Measurements from ENCODE around the gene LIF. TPM values are rescaled to one million over a fixed set of nuclear protein-coding genes. Genes with fewer than 3 reads are reported as not detected.

The LIF gene
- total and polyA plus RNA-seq, 8 donors, result 0.35 to 5.0 (median 2.2) TPM; not detected in 2

DNA sequence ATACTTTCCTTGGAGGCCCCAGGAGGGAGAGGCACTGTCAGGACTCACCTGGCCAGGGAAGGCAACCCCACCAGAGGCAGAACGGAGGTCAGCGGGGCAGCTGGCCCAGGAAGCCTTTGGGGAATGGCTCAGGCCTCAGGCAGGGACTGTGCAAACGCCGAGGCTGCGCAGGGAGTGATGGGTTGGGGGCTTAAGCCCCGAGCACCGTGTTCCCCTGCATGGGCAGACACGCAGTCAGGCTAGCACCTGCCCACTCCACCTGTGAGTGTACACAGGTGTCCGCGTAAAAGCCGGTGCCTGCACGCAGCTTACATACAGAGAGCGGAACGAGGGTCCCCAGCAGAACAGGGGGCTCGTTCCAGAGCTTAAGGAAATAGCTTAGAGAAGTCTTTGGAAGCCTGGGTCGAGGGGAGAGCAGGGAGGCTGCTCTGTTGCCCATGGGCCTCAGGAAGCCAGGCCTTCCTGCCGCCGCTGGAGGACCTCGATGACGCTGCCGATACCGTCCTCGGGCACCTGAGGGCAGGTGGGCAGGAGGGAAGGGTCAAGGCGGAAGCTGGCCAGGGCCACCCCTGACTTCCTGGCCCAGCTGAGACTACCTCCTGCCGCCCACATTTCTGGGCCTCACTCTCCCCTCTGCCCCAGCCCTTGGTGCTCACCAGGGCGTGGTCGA lies 38.8 kb upstream of the LIF start:
- Histone ChIP-seq H3K9me3 (no peaks in the 10 kb centered on the region), H3K27me3 (no peaks in the 10 kb centered on the region), H3K36me3 (peaks cover 8 to 40% (median 30%) of the 10 kb centered on the region in 4 donors), H3K4me3 (no peak overlapping the region), H3K27ac (no peak overlapping the region), H3K4me1 (peaks cover 16 to 42% (median 30%) of the 10 kb centered on the region in 4 donors)
- no peak for TF ChIP-seq POLR2AphosphoS5 (IDR thresholded peaks at IDR 0.05)
- no peak for TF ChIP-seq POLR2A (IDR thresholded peaks at IDR 0.05)
- no peak for TF ChIP-seq EP300 (IDR thresholded peaks at IDR 0.05)
- TF ChIP-seq, protein P1, sequence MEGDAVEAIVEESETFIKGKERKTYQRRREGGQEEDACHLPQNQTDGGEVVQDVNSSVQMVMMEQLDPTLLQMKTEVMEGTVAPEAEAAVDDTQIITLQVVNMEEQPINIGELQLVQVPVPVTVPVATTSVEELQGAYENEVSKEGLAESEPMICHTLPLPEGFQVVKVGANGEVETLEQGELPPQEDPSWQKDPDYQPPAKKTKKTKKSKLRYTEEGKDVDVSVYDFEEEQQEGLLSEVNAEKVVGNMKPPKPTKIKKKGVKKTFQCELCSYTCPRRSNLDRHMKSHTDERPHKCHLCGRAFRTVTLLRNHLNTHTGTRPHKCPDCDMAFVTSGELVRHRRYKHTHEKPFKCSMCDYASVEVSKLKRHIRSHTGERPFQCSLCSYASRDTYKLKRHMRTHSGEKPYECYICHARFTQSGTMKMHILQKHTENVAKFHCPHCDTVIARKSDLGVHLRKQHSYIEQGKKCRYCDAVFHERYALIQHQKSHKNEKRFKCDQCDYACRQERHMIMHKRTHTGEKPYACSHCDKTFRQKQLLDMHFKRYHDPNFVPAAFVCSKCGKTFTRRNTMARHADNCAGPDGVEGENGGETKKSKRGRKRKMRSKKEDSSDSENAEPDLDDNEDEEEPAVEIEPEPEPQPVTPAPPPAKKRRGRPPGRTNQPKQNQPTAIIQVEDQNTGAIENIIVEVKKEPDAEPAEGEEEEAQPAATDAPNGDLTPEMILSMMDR (IDR thresholded peaks at IDR 0.05), result no peak
- DNase-seq, result no peak
- 87 to 93% (median 89%) methylated on average over 26 to 27 of the region's 27 CpGs for WGBS, 5 donors
- intact Hi-C loops (cut with DNase I; ENCODE audit: low total_unique reads), result loop anchor here (5.0 kb wide), 1 partner anchor 102 kb away; the partner anchor contains the start of gene RNF215

DNA sequence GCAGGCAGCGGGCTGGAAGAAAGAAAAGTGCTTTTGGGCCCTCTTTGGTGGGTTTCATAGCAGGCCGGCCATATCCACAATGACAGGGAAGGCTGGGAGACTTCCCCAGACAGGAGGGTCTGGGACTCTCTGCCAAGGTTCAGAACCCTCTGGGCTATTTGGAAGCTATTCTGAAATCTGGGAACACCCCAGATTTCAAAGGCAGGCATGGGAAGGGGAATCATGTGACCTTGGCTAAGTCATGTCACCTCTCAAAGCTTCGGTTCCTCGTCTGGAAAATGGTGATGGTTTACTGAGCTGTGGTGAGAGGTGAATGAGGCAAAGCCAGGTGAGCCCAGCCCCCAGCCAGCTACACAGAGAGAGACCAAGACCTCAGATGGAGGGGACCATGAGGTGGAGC lies 38.1 kb upstream of the LIF start:
- DNase-seq, result no peak
- intact Hi-C loops (cut with DNase I; ENCODE audit: low total_unique reads), result loop anchor here (5.0 kb wide), 1 partner anchor 103 kb away; the partner anchor contains the start of gene RNF215
- TF ChIP-seq POLR2AphosphoS5 (IDR thresholded peaks at IDR 0.05), result no peak
- TF ChIP-seq, protein P1 (IDR thresholded peaks at IDR 0.05), result no peak
- TF ChIP-seq POLR2A (IDR thresholded peaks at IDR 0.05), result no peak
- no peak for TF ChIP-seq EP300 (IDR thresholded peaks at IDR 0.05)
- 78 to 94% (median 88%) methylated on average over 4 of the region's 4 CpGs for WGBS, 5 donors
- Histone ChIP-seq H3K27me3 (no peaks in the 10 kb centered on the region), H3K9me3 (no peaks in the 10 kb centered on the region), H3K36me3 (peaks cover 8 to 40% (median 30%) of the 10 kb centered on the region in 4 donors), H3K27ac (no peak overlapping the region), H3K4me1 (peaks cover 10 to 40% (median 24%) of the 10 kb centered on the region in 4 donors), H3K4me3 (no peak overlapping the region)

DNA sequence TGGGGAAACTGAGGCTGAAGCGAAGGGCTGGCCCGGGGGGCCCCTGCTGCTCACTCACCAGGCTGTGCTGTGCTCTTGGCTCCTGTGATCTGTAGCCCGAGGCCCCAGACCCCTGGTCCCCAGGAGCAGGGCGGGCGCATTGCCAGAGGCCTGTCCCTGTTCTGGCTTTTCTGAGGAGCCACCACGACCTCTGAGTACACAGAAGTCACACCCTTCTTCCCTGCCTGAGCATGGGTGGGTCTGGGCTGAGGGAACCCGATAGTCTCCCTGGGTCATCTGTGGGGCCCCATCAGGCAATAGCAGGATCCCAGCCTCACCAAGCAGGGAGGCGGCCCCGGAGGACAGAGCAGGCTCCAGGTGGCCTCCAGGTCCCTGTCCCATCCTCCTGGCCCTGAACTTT lies 37.6 kb upstream of the LIF start:
- WGBS, 5 donors, result 68 to 86% (median 84%) methylated on average over 7 to 9 of the region's 9 CpGs
- DNase-seq, result no peak
- no peaks in the 10 kb centered on the region for H3K27me3 ChIP-seq
- H3K27ac ChIP-seq, result no peak overlapping the region
- no peak overlapping the region for H3K4me3 ChIP-seq
- intact Hi-C loops (cut with DNase I; ENCODE audit: low total_unique reads), result no loop called here
- peaks cover 8 to 40% (median 30%) of the 10 kb centered on the region in 4 donors for H3K36me3 ChIP-seq
- H3K4me1 ChIP-seq, result peaks cover 10 to 45% (median 26%) of the 10 kb centered on the region in 4 donors
- no peak for TF ChIP-seq POLR2AphosphoS5 (IDR thresholded peaks at IDR 0.05)
- TF ChIP-seq EP300 (IDR thresholded peaks at IDR 0.05), result no peak
- no peaks in the 10 kb centered on the region for H3K9me3 ChIP-seq

DNA sequence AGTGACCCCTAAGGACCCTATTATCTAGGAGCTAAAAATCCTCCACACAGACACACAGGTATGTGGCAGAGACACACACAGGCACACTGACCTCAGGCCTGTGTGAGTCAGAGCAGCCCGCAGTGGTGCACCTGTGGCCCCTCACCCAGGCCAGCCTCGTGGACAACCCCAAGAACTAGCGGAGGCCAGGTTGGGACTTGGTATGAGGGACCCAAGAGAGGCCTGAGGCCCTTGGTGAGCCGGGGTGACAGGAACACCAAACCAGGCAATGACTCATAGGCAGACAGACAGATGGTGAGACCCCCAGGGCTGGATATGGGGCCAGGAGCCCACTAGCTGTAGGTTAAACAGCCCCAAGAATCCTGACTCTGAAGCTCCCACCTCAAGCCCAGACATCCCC lies 36.8 kb upstream of the LIF start:
- H3K27me3 ChIP-seq, result no peaks in the 10 kb centered on the region
- H3K27ac ChIP-seq, result no peak overlapping the region
- H3K36me3 ChIP-seq, result peaks cover 8 to 40% (median 30%) of the 10 kb centered on the region in 4 donors
- H3K4me3 ChIP-seq, result no peak overlapping the region
- no peak for DNase-seq
- H3K9me3 ChIP-seq, result no peaks in the 10 kb centered on the region
- intact Hi-C loops (cut with DNase I; ENCODE audit: low total_unique reads), result no loop called here
- TF ChIP-seq POLR2A (IDR thresholded peaks at IDR 0.05), result no peak
- no peak for TF ChIP-seq EP300 (IDR thresholded peaks at IDR 0.05)
- TF ChIP-seq POLR2AphosphoS5 (IDR thresholded peaks at IDR 0.05), result no peak
- TF ChIP-seq, protein P1 (IDR thresholded peaks at IDR 0.05), result no peak
- 77 to 100% (median 88%) methylated on average over 1 to 4 of the region's 4 CpGs for WGBS, 5 donors
- H3K4me1 ChIP-seq, result peaks cover 5 to 45% (median 19%) of the 10 kb centered on the region in 4 donors

DNA sequence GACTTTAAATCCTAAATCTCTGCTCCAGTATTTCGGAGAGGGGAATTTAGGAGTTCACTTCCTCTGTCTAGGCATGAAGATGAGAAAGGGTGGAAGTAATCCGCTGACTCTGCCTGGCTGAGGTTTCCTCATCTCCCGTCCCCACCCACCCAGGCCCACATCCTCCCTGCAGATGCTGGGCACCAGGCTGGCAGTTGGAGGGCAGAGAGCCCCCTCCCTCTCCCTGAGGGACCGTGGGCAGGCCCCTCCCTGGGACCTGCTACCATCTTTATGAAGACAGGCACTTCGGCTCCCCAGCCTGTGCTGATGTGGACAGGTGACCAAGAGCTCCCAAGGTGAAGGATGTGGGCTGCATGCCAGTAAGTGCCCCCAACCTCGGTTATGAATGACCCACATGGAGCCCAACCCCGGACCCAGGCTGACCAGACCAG lies 36.1 kb upstream of the LIF start:
- TF ChIP-seq POLR2AphosphoS5 (IDR thresholded peaks at IDR 0.05), result no peak
- TF ChIP-seq, protein P1 (IDR thresholded peaks at IDR 0.05), result no peak
- TF ChIP-seq EP300 (IDR thresholded peaks at IDR 0.05), result no peak
- TF ChIP-seq POLR2A (IDR thresholded peaks at IDR 0.05), result no peak
- intact Hi-C loops (cut with DNase I; ENCODE audit: low total_unique reads), result no loop called here

More for the DNA sequence above, 36.1 kb upstream of the LIF start:
- no peaks in the 10 kb centered on the region for H3K9me3 ChIP-seq
- no peaks in the 10 kb centered on the region for H3K27me3 ChIP-seq
- peaks cover 8 to 40% (median 30%) of the 10 kb centered on the region in 4 donors for H3K36me3 ChIP-seq
- no peak overlapping the region for H3K27ac ChIP-seq
- WGBS, 5 donors, result 67 to 79% (median 73%) methylated on average over 5 to 7 of the region's 7 CpGs
- peaks cover 5 to 45% (median 13%) of the 10 kb centered on the region in 4 donors for H3K4me1 ChIP-seq
- no peak for DNase-seq
- no peak overlapping the region for H3K4me3 ChIP-seq

All from stomach (tissue), 9 donors.